ENCODE data around the gene DRC7.

DNA sequence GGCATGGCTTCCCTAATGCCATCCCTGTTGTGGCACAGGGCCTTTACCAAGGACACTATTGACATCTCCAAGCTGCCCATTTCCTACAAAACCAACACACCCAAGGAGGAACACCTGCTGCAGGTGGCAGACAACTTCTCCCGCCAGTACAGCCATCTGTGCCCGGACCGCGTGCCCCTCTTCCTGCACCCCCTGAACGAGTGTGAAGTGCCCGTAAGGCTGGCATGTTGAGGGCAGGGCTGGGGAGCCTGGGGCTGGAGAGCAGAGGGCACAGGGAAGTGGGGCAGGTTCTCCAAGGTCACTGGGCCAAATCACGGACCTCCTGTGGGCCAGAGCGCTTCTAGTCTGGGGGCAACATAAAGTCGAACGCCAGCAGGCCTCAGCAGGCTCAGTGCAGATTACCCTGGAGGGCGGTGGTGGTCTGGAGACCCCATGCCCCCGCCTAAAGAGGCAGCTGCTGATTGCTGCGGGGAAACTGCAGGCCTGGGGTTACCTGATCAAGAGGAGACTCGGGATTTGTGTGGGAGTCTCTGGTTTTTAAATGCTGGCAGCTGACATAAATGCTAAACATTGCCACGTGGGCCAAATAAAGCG, 4.3 kb downstream of the DRC7 start:
- TF ChIP-seq CTCF (IDR thresholded peaks at IDR 0.05; ENCODE audit: low read depth, low read length): no peak
- TF ChIP-seq EZH2phosphoT487 (IDR thresholded peaks at IDR 0.05; ENCODE audit: low read depth): no peak

Measured in OCI-LY3 (cell line).